Measurements from ENCODE around the gene SCGB1C1. TPM values are rescaled to one million over a fixed set of nuclear protein-coding genes. Genes with fewer than 3 reads are reported as not detected.
A peak's percentile ranks its signal among the peaks of the same experiment; 100 is the strongest.

The SCGB1C1 gene
- total RNA-seq, 2 experiments from 2014 or later, result not detected

DNA sequence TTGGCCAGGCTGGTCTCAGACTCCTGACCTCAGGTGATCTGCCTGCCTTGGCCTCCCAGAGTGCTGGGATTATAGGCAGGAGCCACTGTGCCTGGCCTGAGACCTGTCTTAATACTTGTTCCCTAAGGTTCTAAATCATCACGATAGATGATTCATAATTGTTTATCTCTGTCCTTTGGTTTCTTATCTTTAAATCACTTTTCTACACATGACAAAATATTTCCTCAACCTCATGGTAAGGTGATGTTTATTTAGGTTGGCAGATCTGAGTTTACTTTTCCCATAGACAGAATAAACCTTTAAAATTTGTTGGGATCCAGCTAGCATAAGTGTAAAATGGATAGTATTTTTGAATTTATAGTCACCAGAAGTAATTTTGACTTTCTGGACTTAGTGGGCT is 47.4 kb downstream of the SCGB1C1 start:
- CTCF ChIA-PET, result interaction anchor here (1.1 to 1.4 kb wide), 2 partner anchors 10 to 11 kb away, joined by 3 to 6 read pairs; no protein-coding TSS in a partner anchor
- Mint-ChIP-seq H3K36me3 (ENCODE audit: low read depth) (peaks cover 40% of the 10 kb centered on the region), H3K4me3 (no peak overlapping the region), H3K27ac (peak overlapping the region; percentile 54), H3K9me3 (no peaks in the 10 kb centered on the region), H3K4me1 (ENCODE audit: low read depth) (peaks cover 51% of the 10 kb centered on the region), H3K27me3 (ENCODE audit: low read depth) (no peaks in the 10 kb centered on the region)
- intact Hi-C loops (cut with micrococcal nuclease), result no loop called here
- no peak for DNase-seq

DNA sequence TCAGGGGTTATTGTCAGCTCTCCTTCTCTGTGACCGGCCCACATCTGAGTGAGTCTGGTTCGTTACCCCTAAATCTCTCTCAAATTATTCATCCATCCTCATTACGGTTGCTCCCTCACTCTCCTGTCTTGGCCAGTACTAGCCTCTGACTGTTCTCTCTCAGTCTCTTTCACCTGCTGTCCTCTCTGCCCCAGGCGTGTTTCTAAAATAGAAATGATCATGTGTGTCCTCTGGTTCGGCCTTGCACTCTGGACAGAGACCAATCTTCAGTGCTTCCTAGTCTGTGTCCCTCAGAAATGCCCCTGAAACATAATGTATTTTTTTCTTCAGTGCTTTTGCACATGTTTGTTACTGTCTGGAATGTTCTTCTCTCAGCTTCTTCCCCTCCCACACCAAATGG is 48.8 kb downstream of the SCGB1C1 start:
- Mint-ChIP-seq H3K36me3 (ENCODE audit: low read depth) (peaks cover 53% of the 10 kb centered on the region), H3K27ac (peak overlapping the region; percentile 10), H3K9me3 (no peaks in the 10 kb centered on the region), H3K27me3 (ENCODE audit: low read depth) (no peaks in the 10 kb centered on the region), H3K4me3 (no peak overlapping the region), H3K4me1 (ENCODE audit: low read depth) (peaks cover 47% of the 10 kb centered on the region)
- no peak for DNase-seq
- CTCF ChIA-PET, result interaction anchor here (1.3 to 1.7 kb wide), 2 partner anchors 9 to 10 kb away, joined by 4 to 8 read pairs; no protein-coding TSS in a partner anchor
- intact Hi-C loops (cut with micrococcal nuclease), result loop anchor here (1.0 kb wide), 1 partner anchor 10 kb away; no protein-coding TSS in a partner anchor

Other genes starting within 250 kb of the SCGB1C1 start
- gene BET1L, start 14.3 kb downstream of the SCGB1C1 start, total RNA-seq, result 10 to 100 TPM; 50.4 to 51.6 TPM
- gene RIC8A, start 14.6 kb downstream of the SCGB1C1 start, total RNA-seq, result 10 to 100 TPM; 74.9 to 85.0 TPM
- gene SIRT3, start 43.3 kb downstream of the SCGB1C1 start, total RNA-seq, result 10 to 100 TPM; 16.1 to 20.1 TPM
- 100 to 1,000 TPM; 206 to 210 TPM for gene PSMD13, start 43.9 kb downstream of the SCGB1C1 start, total RNA-seq
- gene NLRP6, start 85.3 kb downstream of the SCGB1C1 start, total RNA-seq, result 1 to 10 TPM; 1.2 to 1.5 TPM
- gene PGGHG, start 96.0 kb downstream of the SCGB1C1 start, total RNA-seq, result 100 to 1,000 TPM in 1 of 2 experiments, 10 to 100 TPM in 1; 99.6 to 101 TPM
- not detected for gene IFITM5, start 106.4 kb downstream of the SCGB1C1 start, total RNA-seq
- 100 to 1,000 TPM; 760 to 802 TPM for gene IFITM2, start 114.7 kb downstream of the SCGB1C1 start, total RNA-seq
- gene IFITM1, start 121.0 kb downstream of the SCGB1C1 start, total RNA-seq, result 100 to 1,000 TPM; 359 to 378 TPM
- gene IFITM3, start 127.8 kb downstream of the SCGB1C1 start, total RNA-seq, result 10 to 100 TPM; 54.5 to 56.6 TPM
- 1 to 10 TPM; 4.1 to 5.2 TPM for gene B4GALNT4, start 176.4 kb downstream of the SCGB1C1 start, total RNA-seq
- gene PKP3, start 201.1 kb downstream of the SCGB1C1 start, total RNA-seq, result not detected
- gene SIGIRR, start 221.9 kb downstream of the SCGB1C1 start, total RNA-seq, result 10 to 100 TPM; 38.0 to 38.8 TPM
- gene ANO9, start 248.9 kb downstream of the SCGB1C1 start, total RNA-seq, result 10 to 100 TPM; 28.9 to 31.0 TPM